H9 (cell line): ENCODE results near the gene NYAP2. TPM values are rescaled to one million over a fixed set of nuclear protein-coding genes. Genes with fewer than 3 reads are reported as not detected.

Experiments used
- DNase-seq: peaks from one replicate; pipeline ENCODE4 v3.0.0-alpha.2; 2017
- H2AFZ ChIP-seq: one replicate; pipeline ENCODE4 v1.6.1; 2013; ENCODE audit warnings: mild to moderate bottlenecking, low read length, control low read depth, moderate library complexity
- H2AK5ac ChIP-seq: 2 replicates; pipeline ENCODE4 v1.6.1; 2013; ENCODE audit warnings: low read length, control low read depth, mixed read lengths; ENCODE audit not compliant: insufficient read length
- H2BK120ac ChIP-seq: one replicate; pipeline ENCODE4 v1.6.1; 2013; ENCODE audit warnings: low read depth, mild to moderate bottlenecking, low read length, control low read depth, inconsistent platforms; ENCODE audit not compliant: poor library complexity, severe bottlenecking
- H2BK12ac ChIP-seq: 2 replicates; pipeline ENCODE4 v1.6.1; 2013; ENCODE audit warnings: low read length, control low read depth, mixed read lengths, low read depth; ENCODE audit not compliant: insufficient read length
- H2BK15ac ChIP-seq: 2 replicates; pipeline ENCODE4 v1.6.1; 2013; ENCODE audit warnings: low read depth, low read length, control low read depth
- H2BK20ac ChIP-seq: one replicate; pipeline ENCODE4 v1.6.1; 2013; ENCODE audit warnings: low read depth, mild to moderate bottlenecking, low read length, control low read depth, inconsistent platforms; ENCODE audit not compliant: poor library complexity, severe bottlenecking
- H2BK5ac ChIP-seq: 2 replicates; pipeline ENCODE4 v1.6.1; 2013; ENCODE audit warnings: low read length, control low read depth, mixed read lengths; ENCODE audit not compliant: insufficient read length
- H3K14ac ChIP-seq: 2 replicates; pipeline ENCODE4 v1.6.1; 2013; ENCODE audit warnings: low read length, control low read depth; ENCODE audit not compliant: insufficient read depth
- H3K18ac ChIP-seq: 2 replicates; pipeline ENCODE4 v1.6.1; 2013; ENCODE audit warnings: low read depth, mild to moderate bottlenecking, mixed read lengths, low read length, control low read depth; ENCODE audit not compliant: insufficient read length
- H3K23ac ChIP-seq: 2 replicates; pipeline ENCODE4 v1.6.1; 2013; ENCODE audit warnings: low read length, control low read depth, mixed read lengths, low read depth; ENCODE audit not compliant: insufficient read length
- H3K23me2 ChIP-seq: 2 replicates; pipeline ENCODE4 v1.6.1; 2013; ENCODE audit warnings: low read depth, mild to moderate bottlenecking, mixed read lengths, low read length, control low read depth; ENCODE audit not compliant: insufficient read length, poor library complexity, severe bottlenecking
- H3K27ac ChIP-seq: 2 replicates; pipeline ENCODE4 v1.5.1; 2013; ENCODE audit warnings: low read length, control low read depth, mixed read lengths, low read depth; ENCODE audit not compliant: insufficient read length
- H3K27me3 ChIP-seq: 2 replicates; pipeline ENCODE4 v1.6.1; 2013; ENCODE audit warnings: low read length, control low read depth, inconsistent platforms; ENCODE audit not compliant: insufficient read depth
- H3K4ac ChIP-seq: 2 replicates; pipeline ENCODE4 v1.6.1; 2013; ENCODE audit warnings: low read depth, mild to moderate bottlenecking, control low read depth, inconsistent platforms, low read length, moderate library complexity
- H3K4me1 ChIP-seq: 2 replicates; pipeline ENCODE4 v1.6.1; 2013; ENCODE audit warnings: low read length, control low read depth, inconsistent platforms; ENCODE audit not compliant: insufficient read depth
- H3K4me2 ChIP-seq: 2 replicates; pipeline ENCODE4 v1.6.1; 2013; ENCODE audit warnings: low read length, control low read depth, mixed read lengths; ENCODE audit not compliant: insufficient read length, insufficient read depth
- H3K56ac ChIP-seq: 2 replicates; pipeline ENCODE4 v1.6.1; 2013; ENCODE audit warnings: low read depth, mild to moderate bottlenecking, mixed read lengths, low read length, control low read depth; ENCODE audit not compliant: insufficient read length
- H3K79me1 ChIP-seq: 2 replicates; pipeline ENCODE4 v1.6.1; 2013; ENCODE audit warnings: low read depth, mild to moderate bottlenecking, moderate library complexity, low read length, control low read depth, inconsistent platforms; ENCODE audit not compliant: insufficient read depth, poor library complexity, severe bottlenecking
- H3K79me2 ChIP-seq: 2 replicates; pipeline ENCODE4 v1.6.1; 2013; ENCODE audit warnings: low read length, control low read depth, inconsistent platforms; ENCODE audit not compliant: insufficient read depth
- H3K9ac ChIP-seq: 2 replicates; pipeline ENCODE4 v1.6.1; 2013; ENCODE audit warnings: low read length, control low read depth, mixed read lengths; ENCODE audit not compliant: insufficient read length; ENCODE audit errors: extremely low read depth
- H3K9me3 ChIP-seq: one replicate; pipeline ENCODE4 v1.6.1; 2013; ENCODE audit warnings: low read depth, low read length, inconsistent platforms; ENCODE audit not compliant: control insufficient read depth
- H3T11ph ChIP-seq: one replicate; pipeline ENCODE4 v1.6.1; 2013; ENCODE audit warnings: mild to moderate bottlenecking, low read length, control low read depth, inconsistent platforms
- H4K20me1 ChIP-seq: one replicate; pipeline ENCODE4 v1.6.1; 2013; ENCODE audit not compliant: control insufficient read depth, insufficient read length, insufficient read depth
- H4K5ac ChIP-seq: 2 replicates; pipeline ENCODE4 v1.6.1; 2013; ENCODE audit warnings: low read depth, mild to moderate bottlenecking, mixed read lengths, low read length, control low read depth; ENCODE audit not compliant: insufficient read length
- H4K8ac ChIP-seq: replicated peaks from 2 replicates; pipeline ENCODE4 v1.6.1; 2013; ENCODE audit warnings: low read length, control low read depth, mixed read lengths, low read depth; ENCODE audit not compliant: insufficient read length
- H4K91ac ChIP-seq: 2 replicates; pipeline ENCODE4 v1.6.1; 2013; ENCODE audit warnings: low read depth, mild to moderate bottlenecking, moderate library complexity, mixed read lengths, low read length, control low read depth; ENCODE audit not compliant: insufficient read length
- H3K27ac Mint-ChIP-seq, 3 experiments: 2 replicates in 2 of 3; 3 replicates in 1 of 3; pipeline ENCODE4 v1.8.0; 2020 to 2021; ENCODE audit warnings: mixed read lengths in 3 of 3, mild to moderate bottlenecking in 1 of 3, moderate library complexity in 1 of 3
- H3K27me3 Mint-ChIP-seq: 2 replicates; pipeline ENCODE4 v1.8.0; 2021; ENCODE audit warnings: low read depth, mild to moderate bottlenecking, moderate library complexity, mixed read lengths
- H3K36me3 Mint-ChIP-seq, 3 experiments: 2 replicates in 2 of 3; 3 replicates in 1 of 3; pipeline ENCODE4 v1.8.0; 2020 to 2021; ENCODE audit warnings: low read depth in 3 of 3, mixed read lengths in 3 of 3; ENCODE audit not compliant: insufficient read depth in 1 of 3
- H3K4me1 Mint-ChIP-seq, 2 experiments: 2 replicates each; pipeline ENCODE4 v1.8.0; 2020; ENCODE audit warnings: mixed read lengths in 2 of 2
- H3K4me3 Mint-ChIP-seq, 2 experiments: 2 replicates in 1 of 2; 3 replicates in 1 of 2; pipeline ENCODE4 v1.8.0; 2020 to 2021; ENCODE audit warnings: mild to moderate bottlenecking in 2 of 2, mixed read lengths in 2 of 2, moderate library complexity in 1 of 2
- H3K9me3 Mint-ChIP-seq, 2 experiments: 2 replicates in 1 of 2; 3 replicates in 1 of 2; pipeline ENCODE4 v1.8.0; 2020; ENCODE audit warnings: mild to moderate bottlenecking in 2 of 2, mixed read lengths in 2 of 2, moderate library complexity in 1 of 2
- CTCF ChIP-seq: fragments of 200-600 bp; sonication (generic); conservative IDR thresholded peaks from 3 replicates; pipeline ENCODE4 v1.8.0; 2021; ENCODE audit warnings: antibody characterized with exemption, mild to moderate bottlenecking
- WGBS: extraction: QIAGEN DNeasy Blood & Tissue Kit; methylation state at CpG from one replicate; pipeline ENCODE4 v1.1.7; 2013; ENCODE audit warnings: missing lambda C conversion rate, low lambda C conversion rate, mixed read lengths; ENCODE audit not compliant: insufficient read length; ENCODE audit errors: extremely low coverage; 5-methylcytosine and 5-hydroxymethylcytosine counted together
- total RNA-seq: library from RNA; stranded (reverse); gene quantifications from 2 replicates; pipeline ENCODE4 v1.2.1, GENCODE V29; 2021

Gene NYAP2
- total RNA-seq, 1 experiment from 2014 or later, result not detected

GRCh38 chr2:225468131-225468530 is 68.6 kb downstream of the NYAP2 start:
- no peak overlapping the region for H2AK5ac ChIP-seq
- no peak overlapping the region for H2BK15ac ChIP-seq
- no peaks in the 10 kb centered on the region for H3K27me3 ChIP-seq
- WGBS, result no CpG with 5 or more reads among the region's 2 CpGs
- no peak overlapping the region for H3K23ac ChIP-seq
- no peaks in the 10 kb centered on the region for H3K79me2 ChIP-seq
- no peak overlapping the region for H2BK12ac ChIP-seq
- DNase-seq, result no peak
- H3K4ac ChIP-seq, result no peak overlapping the region
- peaks cover 31 to 32% of the 10 kb centered on the region in 2 experiments for H3K4me1 Mint-ChIP-seq
- H3K27ac ChIP-seq, result no peak overlapping the region
- no peak overlapping the region for H4K8ac ChIP-seq
- no peak overlapping the region for H4K5ac ChIP-seq
- H2BK20ac ChIP-seq, result no peak overlapping the region
- H4K91ac ChIP-seq, result no peak overlapping the region
- peaks cover 0 to 4% of the 10 kb centered on the region in 2 experiments; a peak in 2 of 5 replicates for H3K9me3 Mint-ChIP-seq
- peaks cover 3% of the 10 kb centered on the region; the same call in 1 of the 2 replicates for H3K4me1 ChIP-seq
- H3K56ac ChIP-seq, result no peak overlapping the region
- no peak overlapping the region for H3K18ac ChIP-seq
- peaks cover 0 to 8% (median 0%) of the 10 kb centered on the region in 3 experiments; a peak in 1 of 7 replicates for H3K36me3 Mint-ChIP-seq
- H3K27ac Mint-ChIP-seq, result no peak overlapping the region
- H2AFZ ChIP-seq, result no peak overlapping the region
- H3T11ph ChIP-seq, result no peak overlapping the region
- no peak for TF ChIP-seq CTCF
- no peaks in the 10 kb centered on the region for H3K9me3 ChIP-seq
- H4K20me1 ChIP-seq, result no peaks in the 10 kb centered on the region
- no peak overlapping the region for H3K14ac ChIP-seq
- peaks cover 1% of the 10 kb centered on the region for H3K27me3 Mint-ChIP-seq
- no peak overlapping the region for H3K9ac ChIP-seq
- no peak overlapping the region for H2BK120ac ChIP-seq
- no peak overlapping the region for H3K4me2 ChIP-seq
- H3K4me3 Mint-ChIP-seq, result no peak overlapping the region
- no peaks in the 10 kb centered on the region for H3K23me2 ChIP-seq
- no peaks in the 10 kb centered on the region for H3K79me1 ChIP-seq
- no peak overlapping the region for H2BK5ac ChIP-seq
